RCC 7860 (cell line): ENCODE data around the gene RANBP1.
"Not testable (repeated sequence)": the region's sequence is repeated elsewhere in the genome, so short reads cannot be mapped to it uniquely, and the experiment has no call there.

Experiments used
- DNase-seq: peaks from one replicate; pipeline ENCODE4 v3.0.0-alpha.2; 2015; ENCODE audit warnings: low spot score
- FAIRE-seq: peaks from 2 replicates; lab custom pipeline; 2012; peaks lifted over from hg19 to GRCh38; lab: Jason Lieb, UNC

The RANBP1 gene

DNA sequence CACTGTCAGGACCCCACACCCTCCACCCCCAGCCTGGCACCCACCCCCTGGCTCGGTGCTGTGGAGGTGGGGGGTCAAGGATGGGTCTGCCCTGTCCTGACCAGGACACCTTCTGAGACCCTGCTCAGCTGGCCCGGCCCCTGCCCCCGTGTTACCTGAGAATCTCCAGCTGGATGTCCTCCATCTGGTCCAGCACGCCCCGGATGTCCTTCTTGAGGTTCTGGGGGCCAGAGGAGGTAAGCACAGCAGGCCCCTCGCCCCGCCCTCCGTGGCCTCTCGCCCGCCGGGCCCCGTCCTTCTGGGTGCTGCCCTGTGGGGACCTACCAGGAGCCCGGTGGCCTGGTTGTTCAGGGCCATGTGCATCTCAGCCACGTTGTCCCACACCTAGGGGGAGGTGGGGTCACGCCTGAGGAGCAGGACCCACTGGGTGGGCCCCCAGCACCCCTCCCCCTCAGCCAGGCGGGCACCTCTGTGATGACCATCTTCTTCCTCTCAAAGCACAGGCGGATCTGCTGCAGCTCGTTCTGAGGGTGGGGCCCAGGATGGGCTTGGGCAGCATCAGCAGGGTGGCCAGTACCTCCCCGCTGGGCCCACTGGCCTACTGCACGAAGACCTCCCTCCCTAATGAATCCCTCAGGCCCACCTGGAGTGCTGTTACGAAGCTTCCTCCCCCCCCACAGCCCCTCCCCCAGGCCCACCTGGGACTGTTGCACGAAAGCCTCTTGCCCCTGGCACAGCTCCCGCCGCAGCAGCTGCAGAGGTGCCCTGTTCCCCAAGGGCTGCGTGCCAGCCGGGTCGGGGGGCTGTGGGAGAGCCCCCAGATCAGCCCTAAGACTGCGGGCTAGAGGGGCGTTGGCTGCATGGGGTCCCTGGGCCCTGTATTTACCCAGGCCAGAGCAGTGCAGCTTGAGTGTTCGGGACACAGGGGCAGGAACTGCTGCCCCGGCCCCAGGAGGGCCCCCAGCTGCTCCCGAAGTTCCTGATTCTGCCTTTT lies 33.6 kb downstream of the RANBP1 start:
- FAIRE-seq: no peak
- no peak for DNase-seq

- no peak for DNase-seq
- FAIRE-seq: no peak
These were observed 34.7 kb downstream of the RANBP1 start, which contains the start of gene CCDC188 for GRCh38 chr22:20150381-20151275. Gene CCDC188, minus strand, starts transcription at chr22:20151055. Its CDS starts 69 bp downstream, at chr22:20150986.

DNA sequence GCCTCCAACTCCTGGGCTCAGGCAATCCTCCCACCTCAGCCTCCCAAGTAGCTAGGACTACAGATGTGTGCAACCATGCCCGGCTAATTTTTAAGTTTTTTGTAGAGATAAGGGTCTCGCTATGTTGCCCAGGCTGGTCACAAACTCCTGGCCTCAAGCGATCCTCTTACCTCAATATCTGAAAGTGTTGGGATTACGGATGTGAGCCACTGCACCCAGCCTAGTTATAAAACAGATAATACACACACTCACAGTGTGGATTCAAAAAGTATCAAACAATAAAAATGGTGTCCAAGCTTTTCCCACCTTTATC lies 35.3 kb downstream of the RANBP1 start:
- DNase-seq: no peak

GRCh38 chr22:20152464-20152890 lies 36.6 kb downstream of the RANBP1 start:
- FAIRE-seq: no peak
- DNase-seq: no peak

More for the DNA sequence above, 35.3 kb downstream of the RANBP1 start:
- FAIRE-seq: no peak

DNA sequence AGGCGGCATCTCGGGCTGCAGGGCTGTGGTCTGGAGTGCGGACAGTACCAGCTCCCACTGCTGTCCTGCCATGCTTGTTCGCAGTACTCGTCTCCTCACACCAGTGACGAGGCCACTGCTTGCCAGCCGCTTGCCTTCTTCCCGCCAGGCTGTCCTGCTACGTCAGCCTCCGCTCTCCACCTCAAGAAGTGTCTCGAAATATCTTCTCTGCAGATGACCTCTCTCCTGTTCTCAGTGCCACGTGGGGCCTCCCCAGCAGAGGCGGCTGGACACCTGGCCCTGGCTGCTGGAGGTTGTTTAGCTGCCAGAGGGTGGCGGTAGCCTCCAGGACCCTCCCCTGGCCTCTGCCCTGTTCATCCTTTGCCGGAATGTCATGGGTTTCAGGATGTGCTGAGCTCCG lies 38.0 kb downstream of the RANBP1 start:
- DNase-seq: no peak
- no peak for FAIRE-seq

- DNase-seq (no peak), FAIRE-seq (no peak)
These were observed 38.8 kb downstream of the RANBP1 start for GRCh38 chr22:20154602-20155187.

GRCh38 chr22:20155330-20156041 lies 39.6 kb downstream of the RANBP1 start:
- FAIRE-seq (no peak), DNase-seq (peak; percentile 36)

DNA sequence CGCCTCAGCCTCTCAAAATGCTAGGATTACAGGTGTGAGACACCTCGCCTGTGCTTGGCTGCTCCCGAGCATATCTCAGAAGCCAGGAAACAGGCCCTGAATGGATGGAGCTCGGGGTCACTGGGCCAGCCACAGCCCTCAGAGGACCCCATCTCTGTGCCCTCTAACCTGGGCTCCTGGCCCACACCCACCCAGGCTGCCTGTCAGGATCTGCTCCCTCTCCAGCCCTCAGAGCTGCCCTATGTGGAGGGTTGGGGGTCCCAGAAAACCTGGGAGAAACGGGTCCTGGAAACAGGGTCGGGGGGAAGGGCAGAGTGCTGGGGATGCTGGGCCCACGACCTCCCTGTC lies 40.1 kb downstream of the RANBP1 start:
- DNase-seq: no peak
- FAIRE-seq: no peak

DNA sequence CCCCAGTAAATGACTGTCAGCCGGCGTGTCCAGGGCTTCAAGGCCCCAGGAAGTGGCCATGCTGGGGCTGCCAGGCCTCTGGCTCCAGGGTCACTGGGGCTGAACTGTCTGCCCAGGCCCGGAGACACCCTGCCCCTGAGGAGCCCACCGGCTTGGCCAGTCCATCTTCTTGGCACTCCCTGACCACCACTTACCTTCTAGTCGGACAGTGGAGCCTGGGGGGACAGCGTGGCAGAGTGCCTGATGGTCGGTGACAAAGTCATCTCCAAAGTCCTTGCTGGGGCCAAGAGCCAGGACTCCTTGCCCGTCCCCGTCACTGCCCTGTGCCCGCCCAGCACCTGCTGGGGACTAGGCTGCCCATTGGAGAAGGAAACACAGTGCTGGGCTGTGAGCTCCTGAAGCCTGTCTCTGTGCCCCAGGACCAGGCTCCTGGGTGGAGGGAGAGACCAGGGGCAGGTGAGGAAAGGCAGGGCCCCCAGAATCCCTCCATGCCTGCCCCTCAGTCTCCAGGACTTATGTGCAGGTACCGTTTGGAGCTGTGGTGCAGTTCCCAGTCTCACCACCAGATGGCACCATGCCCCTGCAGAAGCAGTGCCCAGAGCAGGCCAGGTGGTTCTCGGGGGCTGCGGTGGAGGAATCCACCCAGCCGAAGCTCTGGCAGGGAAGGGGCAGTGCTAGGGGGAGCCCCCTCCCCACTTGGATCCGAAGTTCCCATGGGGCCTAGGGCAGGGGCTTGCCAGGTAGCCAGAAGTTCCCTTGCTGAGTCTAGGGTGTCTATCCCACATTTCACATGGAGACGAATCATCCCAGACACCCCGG lies 40.9 kb downstream of the RANBP1 start:
- DNase-seq: peak; percentile 31
- FAIRE-seq: no peak

DNA sequence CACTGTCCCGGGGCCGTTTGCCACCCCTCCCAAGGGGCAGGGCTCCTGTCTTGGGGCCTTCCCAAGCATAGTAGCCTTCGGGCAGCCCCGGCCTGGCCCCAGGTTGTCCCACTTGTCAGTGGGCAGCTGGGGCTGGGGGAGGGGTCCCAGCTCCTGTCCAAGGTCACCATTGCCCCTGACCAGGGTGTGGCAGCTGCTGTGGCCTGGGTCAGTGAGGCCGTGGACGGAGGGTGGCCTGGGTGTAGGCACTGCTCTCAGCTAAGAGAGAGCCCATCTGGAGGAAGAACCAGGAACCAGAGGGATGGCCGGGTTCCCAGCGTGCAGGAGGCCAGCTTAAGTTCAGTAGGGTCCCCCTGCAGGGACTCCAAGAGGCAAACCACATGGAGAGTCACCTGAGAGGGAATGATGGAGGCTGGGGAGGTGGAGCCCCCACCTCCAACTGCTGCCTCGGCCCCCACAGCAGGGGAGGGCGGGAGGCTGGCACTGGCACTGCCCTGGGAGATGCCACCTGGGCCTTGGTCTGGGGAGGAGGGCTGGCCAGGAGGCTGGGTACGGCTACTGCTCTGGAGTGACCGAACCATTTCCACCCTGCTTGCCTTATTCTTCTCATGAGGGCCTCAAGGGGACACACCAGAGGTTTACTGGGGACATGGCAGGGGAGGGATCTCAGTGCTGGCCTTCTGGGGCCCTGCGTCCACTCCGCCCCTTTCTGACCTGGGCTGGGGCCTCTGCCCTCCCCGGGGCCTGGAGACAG lies 41.7 kb downstream of the RANBP1 start:
- FAIRE-seq (no peak), DNase-seq (no peak)

DNA sequence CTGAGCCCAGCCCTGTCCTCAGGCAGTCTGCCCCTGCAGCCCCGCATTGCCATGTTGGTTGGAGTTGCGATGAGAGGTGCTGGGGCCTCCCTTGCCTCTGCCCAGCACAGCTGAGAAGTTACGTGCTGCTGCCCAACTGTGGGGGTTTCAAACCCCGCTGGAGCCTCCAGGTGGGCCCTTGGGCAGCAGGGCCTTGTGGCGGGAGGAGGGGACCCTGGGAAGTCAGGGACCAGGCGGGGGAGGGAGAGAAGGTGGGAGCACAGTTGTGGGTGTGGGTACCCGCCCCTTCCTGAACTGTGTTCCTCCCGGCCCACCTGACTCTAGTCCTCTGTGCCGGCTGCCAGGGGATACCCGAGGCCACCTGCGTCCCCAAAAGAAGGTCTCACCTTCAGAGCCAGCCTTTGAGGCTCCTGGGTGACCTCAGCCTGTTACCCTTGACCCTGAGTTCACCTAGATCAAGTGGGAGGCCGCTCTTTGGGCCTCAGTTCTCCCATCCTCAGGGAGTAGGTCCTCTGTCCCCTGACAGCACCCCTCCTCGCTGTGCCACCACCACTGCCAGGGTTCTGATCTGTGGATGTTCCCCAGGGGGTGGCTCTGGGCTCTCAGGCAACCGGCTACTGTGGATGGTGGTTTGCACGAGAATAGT lies 42.6 kb downstream of the RANBP1 start:
- FAIRE-seq (no peak), DNase-seq (no peak)

DNA sequence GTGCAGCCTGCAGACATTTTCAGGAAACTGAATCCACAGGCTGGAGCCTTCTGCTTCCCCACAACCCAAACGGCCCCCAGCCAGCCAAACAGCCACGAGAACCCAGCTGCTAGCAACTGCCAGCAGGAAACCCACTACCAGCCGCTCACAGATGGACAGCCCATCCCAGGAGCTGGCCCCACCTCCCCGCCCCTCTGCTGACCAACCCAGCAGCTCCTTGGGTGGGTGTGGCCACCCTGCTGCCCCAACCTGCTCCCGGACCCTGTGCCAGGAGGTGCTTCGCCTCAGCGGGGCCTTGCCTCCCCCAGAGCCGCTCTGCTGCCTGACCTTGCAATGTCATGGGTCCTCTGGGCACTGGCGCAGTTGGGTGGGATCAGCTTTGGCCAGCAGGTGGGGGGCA lies 43.2 kb downstream of the RANBP1 start:
- DNase-seq (no peak), FAIRE-seq (no peak)

GRCh38 chr22:20159531-20159930 lies 43.6 kb downstream of the RANBP1 start:
- FAIRE-seq, DNase-seq: not testable (repeated sequence)

DNA sequence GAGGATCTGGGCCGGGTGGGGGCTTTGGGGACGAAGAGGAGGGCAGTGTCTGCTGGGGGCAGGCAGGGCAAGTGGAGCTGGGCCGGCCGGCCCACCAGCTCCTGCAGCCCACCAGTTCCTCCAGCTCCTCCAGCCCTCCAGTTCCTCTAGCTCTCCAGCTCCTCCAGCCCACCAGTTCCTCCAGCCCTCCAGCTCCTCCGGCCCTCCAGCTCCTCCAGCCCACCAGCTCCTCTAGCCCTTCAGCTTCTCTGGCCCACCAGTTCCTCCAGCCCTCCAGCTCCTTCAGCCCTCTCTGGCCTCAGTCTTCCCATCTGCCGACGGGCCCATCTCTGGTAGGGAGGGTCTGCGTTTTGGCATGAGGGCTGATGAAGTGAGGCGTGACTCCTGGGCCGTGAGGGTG lies 44.1 kb downstream of the RANBP1 start:
- FAIRE-seq (no peak), DNase-seq (no peak)

DNA sequence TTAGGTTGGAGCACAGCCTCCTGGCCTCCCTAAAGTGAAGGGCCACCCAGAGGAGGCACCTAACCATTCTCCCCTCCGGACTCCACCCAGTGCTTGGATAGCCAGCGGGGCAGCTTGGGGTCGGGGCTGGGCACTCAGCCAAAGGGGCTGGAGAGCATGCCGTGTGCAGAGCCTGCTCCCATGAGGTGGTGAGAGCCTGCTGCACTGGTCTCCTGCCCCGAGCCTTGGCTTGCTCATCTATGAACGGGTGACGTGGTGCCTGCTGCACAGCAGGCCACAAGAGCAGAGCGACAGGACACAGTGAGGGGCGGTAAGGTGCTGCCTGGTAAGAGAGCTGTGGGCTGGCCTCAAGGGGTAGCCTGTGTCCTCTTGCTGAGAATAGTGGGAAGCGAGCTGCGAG lies 49.0 kb downstream of the RANBP1 start:
- FAIRE-seq (no peak), DNase-seq (no peak)

DNA sequence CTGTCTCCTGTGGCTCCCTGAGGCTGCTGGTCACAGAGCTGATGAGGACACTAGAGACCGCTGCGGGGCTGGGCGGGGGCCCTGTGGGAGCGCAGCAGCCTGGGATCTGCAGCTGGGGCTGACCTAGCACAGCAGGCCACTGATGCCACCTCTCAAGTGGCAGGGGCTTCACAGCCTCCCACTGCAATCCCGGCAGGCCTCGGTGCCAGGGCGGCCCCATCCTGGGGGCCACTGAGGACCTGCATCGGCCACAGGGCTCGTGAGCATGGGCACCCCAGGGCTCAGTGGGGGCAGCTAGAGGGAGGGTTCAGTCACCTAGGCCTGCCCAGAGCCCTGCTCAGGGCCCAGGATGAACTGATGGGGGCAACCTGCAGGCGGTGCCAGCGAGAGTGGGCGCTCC lies 49.5 kb downstream of the RANBP1 start:
- DNase-seq (no peak), FAIRE-seq (no peak)

DNA sequence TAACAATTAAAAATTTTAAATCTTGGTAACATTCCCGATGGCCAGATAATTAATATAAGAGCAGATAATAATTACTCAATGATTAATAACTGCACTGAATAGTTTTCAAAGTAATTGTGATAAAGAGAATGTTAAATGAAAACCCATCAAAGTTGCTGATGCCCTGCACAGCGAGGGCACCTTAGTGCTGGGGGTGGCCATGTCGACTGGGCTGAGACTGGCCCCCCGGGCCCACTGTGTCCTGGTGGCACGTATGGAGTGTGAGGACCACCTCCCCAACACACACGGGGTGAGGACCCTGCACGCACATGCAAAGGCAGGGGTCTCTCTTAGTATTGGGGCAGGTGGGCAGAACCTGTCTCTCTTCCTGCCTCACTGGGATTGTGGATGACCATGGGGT lies 50.0 kb downstream of the RANBP1 start:
- no peak for DNase-seq

DNA sequence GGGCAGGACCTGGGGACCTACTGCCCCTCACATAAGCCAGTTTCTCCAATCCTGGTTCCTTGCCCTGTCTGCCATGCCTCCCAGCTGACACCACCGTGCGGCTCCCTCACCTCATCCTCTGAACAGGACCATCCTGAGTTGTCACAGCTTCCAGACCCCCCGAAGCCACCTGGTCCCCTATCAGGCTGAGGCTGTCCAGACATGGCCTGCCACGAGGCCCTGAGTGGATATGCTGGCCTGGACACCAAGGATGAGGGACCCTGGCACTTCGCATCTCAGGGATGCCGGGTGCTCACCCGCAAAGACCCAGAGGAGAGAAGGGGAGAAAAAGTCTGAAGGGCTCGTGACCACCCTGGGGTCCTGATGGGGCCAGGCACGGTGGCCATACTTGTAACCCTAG lies 50.8 kb downstream of the RANBP1 start:
- no peak for FAIRE-seq
- DNase-seq: no peak

More for the DNA sequence above, 50.0 kb downstream of the RANBP1 start:
- FAIRE-seq: no peak
